GM18505 (cell line): ENCODE measurements around the gene PAOX.
"Not testable (repeated sequence)": the region's sequence is repeated elsewhere in the genome, so short reads cannot be mapped to it uniquely, and the experiment has no call there.

ENCODE experiments used
- ATAC-seq: cut with Tn5 transposase; IDR thresholded peaks from one replicate; pipeline ENCODE4 v1.9.1; 2021; ENCODE audit not compliant: unreplicated experiment
- POLR2A ChIP-seq: IDR thresholded peaks from 4 replicates; pipeline ENCODE4 v1.6.1; 2011; ENCODE audit warnings: borderline replicate concordance; ENCODE audit not compliant: insufficient read depth, insufficient read length; ENCODE audit errors: extremely low read depth

PAOX gene

DNA sequence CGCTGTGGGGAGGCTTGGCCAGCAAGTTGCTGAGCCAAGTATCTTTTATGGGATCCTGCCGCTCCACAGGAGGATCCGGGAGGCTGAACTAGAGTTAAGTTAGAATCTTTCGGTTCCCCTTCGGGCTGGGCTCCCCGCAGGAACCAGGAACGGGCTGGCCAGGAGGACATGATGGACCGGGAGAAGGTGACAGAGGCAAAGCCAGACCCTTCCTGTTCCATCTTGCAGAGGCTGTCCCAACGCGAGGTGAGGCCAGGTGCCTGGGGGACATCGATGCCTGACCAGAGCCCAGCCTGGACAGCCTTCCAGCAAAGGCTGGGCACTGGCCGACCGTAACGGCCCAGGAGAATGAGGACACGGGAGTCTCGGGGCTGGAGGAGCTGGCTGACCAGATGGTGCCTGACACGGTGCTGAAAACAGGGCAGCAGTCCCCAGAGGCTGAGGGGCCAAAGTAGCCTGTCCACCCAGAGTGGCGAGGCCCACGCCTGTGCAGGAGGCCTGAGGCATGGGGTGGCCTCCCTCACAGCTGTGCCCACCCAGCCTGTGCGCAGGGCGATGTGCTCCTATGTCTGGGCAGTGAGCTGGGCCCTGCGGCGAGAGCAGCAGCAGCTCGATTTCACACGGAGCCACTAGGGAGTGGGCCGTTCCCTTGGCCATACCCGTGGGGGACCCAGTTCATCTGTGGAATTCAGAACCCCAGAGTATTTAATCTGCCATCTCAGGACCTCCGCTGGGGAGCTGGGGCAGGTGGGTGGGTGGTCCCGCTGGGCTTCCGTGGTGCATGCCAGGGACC lies 1.8 kb upstream of the PAOX start:
- no peak for TF ChIP-seq POLR2A
- ATAC-seq: no peak

GRCh38 chr10:133377818-133378250 lies 1.2 kb upstream of the PAOX start:
- no peak for TF ChIP-seq POLR2A

DNA sequence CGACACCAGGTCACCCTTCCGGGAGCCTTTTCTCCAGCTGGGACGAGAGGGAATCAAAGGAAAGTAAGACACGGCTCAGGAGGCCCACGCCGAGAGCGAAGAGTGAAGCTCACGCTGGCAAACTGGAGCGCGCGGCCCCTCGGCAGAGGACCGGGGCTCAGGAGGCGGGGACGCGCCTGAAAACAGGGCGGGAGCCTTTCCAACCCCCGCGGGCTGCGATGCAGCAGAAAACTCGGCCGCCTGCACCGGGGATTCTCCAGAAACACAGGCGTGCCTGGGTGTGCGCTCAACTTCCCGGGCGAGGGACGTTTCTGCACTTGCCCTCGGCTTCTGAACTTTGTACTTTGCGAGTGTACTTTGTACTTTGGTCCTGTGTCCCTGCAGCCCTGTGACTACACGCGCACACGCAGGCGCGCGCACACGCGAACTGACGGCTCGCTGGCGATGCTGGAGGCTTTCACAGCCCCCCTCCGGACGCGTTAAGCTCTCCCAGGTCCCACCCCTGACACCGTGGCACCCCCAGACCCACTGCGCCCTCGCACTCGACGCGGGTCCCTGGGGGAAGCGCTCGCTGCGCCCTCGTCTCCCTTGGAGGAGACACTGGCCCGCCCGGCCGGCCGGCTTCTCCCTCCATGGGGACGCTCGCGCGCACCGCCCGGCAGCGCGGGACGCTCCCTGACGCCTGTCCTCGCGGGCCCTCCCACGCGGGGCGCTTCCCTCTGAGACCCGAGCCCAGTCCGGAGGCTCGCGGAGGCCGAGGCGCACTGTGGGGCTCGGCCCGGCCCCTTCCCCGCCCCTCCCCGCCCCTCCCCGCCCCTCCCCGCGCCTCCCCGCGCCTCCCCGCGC lies 588 bp upstream of the PAOX start:
- ATAC-seq: peak; percentile 40
- TF ChIP-seq POLR2A: peak; percentile 7

More at GRCh38 chr10:133377818-133378250, 1.2 kb upstream of the PAOX start:
- no peak for ATAC-seq

DNA sequence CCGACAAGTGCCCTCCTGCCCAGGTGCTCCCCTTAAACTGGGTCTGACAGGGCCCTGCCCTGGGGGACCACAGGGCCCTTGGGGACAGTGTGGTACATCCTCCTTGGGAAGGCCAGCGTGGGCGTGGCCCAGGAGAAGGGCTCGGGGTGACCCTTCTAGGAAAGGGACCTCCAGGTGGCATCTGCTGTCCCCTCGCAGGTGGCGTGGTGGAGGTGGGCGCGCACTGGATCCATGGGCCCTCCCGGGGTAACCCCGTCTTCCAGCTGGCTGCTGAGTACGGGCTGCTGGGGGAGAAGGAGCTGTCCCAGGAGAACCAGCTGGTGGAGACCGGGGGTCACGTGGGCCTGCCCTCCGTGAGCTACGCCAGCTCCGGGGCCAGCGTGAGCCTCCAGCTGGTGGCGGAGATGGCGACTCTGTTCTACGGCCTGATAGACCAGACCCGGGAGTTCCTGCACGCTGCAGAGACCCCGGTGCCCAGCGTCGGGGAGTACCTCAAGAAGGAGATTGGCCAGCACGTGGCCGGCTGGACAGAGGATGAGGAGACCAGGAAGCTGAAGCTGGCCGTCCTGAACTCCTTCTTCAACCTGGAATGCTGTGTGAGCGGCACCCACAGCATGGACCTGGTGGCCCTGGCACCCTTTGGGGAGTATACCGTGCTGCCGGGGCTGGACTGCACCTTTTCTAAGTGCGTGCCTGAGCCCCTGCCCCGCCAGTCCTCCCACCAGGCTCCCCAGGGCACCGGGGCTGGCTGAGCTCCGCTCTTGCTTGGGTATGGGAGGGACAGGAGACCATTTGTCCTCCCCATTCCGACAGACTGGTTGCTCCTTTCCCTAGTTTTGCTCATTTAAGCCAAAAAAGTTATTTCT lies 972 bp downstream of the PAOX start:
- TF ChIP-seq POLR2A: no peak
- no peak for ATAC-seq

- no peak for ATAC-seq
- TF ChIP-seq POLR2A: no peak
Observed at GRCh38 chr10:133381036-133381435, 2.0 kb downstream of the PAOX start.

- no peak for TF ChIP-seq POLR2A
- no peak for ATAC-seq
Observed at GRCh38 chr10:133383551-133383950, 4.5 kb downstream of the PAOX start.

DNA sequence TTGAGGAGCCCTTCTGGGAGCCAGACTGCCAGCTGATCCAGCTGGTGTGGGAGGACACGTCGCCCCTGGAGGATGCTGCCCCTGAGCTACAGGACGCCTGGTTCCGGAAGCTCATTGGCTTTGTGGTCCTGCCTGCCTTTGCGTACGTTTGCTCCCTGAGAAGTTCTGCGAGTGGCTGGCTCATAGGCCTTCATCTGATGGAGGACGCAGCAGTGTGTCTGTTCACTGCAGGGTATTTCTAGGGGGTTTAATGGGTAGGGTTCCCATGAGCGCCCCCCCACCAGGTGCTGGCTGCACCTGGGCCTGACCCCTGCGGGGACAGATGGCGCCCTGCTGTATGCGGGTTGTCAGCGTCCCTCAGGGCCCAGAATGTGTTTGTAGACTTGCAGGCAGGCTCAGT lies 5.0 kb downstream of the PAOX start:
- TF ChIP-seq POLR2A: no peak
- ATAC-seq: no peak

GRCh38 chr10:133385214-133385613 lies 6.2 kb downstream of the PAOX start:
- TF ChIP-seq POLR2A: no peak
- ATAC-seq: no peak

DNA sequence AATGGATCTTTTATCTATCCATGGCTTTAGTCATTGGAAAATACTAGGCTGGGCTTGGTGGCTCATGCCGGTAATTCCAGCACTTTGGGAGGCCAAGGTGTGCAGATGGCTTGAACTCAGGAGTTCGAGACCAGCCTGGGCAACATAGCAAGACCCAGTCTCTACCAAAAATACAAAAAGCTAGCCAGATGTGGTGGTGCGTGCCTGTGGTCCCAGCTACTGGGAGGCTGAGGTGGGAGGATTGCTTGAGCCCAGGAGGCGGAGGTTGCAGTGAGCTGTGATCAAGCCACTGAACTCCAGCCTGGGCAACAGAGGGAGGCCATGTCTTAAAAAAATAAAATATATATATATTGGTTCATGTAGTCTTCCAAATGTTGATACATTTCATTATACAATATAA lies 7.9 kb downstream of the PAOX start:
- not testable (repeated sequence) for ATAC-seq

- ATAC-seq: peak; percentile 3
Observed at GRCh38 chr10:133388236-133388972, 9.3 kb downstream of the PAOX start.

GRCh38 chr10:133388973-133389818 lies 10.1 kb downstream of the PAOX start:
- TF ChIP-seq POLR2A: peak; percentile 67
- ATAC-seq: peak; percentile 76

More at GRCh38 chr10:133388236-133388972, 9.3 kb downstream of the PAOX start:
- TF ChIP-seq POLR2A: no peak

DNA sequence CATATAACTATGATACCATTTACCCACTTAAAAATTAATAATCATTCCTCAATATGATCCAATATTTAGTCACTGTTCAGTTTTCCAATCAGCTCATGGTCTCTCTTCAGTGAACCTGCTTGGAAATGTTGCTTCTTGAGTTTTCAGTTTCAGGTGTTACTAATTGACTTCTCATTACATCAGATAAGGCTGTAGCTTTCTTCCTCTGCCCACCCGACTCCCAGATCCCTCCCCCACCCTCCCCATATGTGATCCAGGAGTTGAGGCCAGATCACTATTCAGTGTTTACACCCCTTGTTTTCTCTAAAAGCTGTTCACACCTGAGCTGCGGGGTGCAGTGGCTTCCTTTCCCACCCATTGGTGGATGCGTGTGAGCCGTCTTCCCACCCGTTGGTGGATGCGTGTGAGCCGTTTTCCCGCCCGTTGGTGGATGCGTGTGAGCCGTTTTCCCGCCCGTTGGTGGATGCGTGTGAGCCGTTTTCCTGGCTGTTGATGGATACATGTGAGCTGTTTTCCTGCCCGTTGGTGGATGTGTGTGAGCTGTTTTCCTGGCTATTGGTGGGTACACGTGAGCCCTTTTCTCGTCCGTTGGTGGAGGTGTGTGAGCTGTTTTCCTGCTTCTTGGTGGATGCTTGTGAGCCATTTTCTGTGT lies 11.7 kb downstream of the PAOX start:
- no peak for ATAC-seq
- no peak for TF ChIP-seq POLR2A

- no peak for TF ChIP-seq POLR2A
- ATAC-seq: no peak
Observed at GRCh38 chr10:133391249-133391635, 12.2 kb downstream of the PAOX start.
